Stomach (tissue), 9 donors: ENCODE measurements around the gene MEX3A. TPM values are rescaled to one million over a fixed set of nuclear protein-coding genes. Genes with fewer than 3 reads are reported as not detected.

ENCODE experiments used
- DNase-seq, 2 donors: peaks; one replicate each; pipeline versions ENCODE4 v3.0.0 to v3.0.0-alpha.2; 2013 to 2019
- H3K27ac ChIP-seq, 5 donors: fragments of 200-600 bp in 4 of 5; sonication (generic) in 4 of 5; one replicate each; pipeline ENCODE4 v1.5.1; 2013 to 2019; ENCODE audit warnings: mild to moderate bottlenecking in 1 of 5, moderate library complexity in 1 of 5
- H3K27me3 ChIP-seq, 3 donors: fragments of 200-600 bp; sonication (generic); one replicate each; pipeline ENCODE4 v1.5.1; 2017 to 2019; ENCODE audit warnings: mixed run types in 1 of 3
- H3K36me3 ChIP-seq, 4 donors: fragments of 200-600 bp; sonication (generic); 1 replicate in 3 of 4; 2 replicates in 1 of 4; pipeline ENCODE4 v1.5.1; 2016 to 2019
- H3K4me1 ChIP-seq, 4 donors: fragments of 200-600 bp; sonication (generic); one replicate each; pipeline ENCODE4 v1.5.1; 2016 to 2019
- H3K4me3 ChIP-seq, 4 donors: fragments of 200-600 bp; sonication (generic) in 3 of 4; one replicate each; pipeline ENCODE4 v1.5.1; 2016 to 2019; ENCODE audit warnings: mild to moderate bottlenecking in 1 of 4
- H3K9me3 ChIP-seq, 4 donors: fragments of 200-600 bp; sonication (generic); one replicate each; pipeline ENCODE4 v1.5.1; 2016 to 2019
- EP300 ChIP-seq: sonication (generic); formaldehyde crosslinking; IDR thresholded peaks from one replicate; pipeline ENCODE4 v1.6.1; 2017; ENCODE audit warnings: antibody characterized with exemption
- POLR2A ChIP-seq, 4 donors: fragments of 450-650 bp; IDR thresholded peaks; one replicate each; pipeline ENCODE4 v1.6.1; 2016; ENCODE audit warnings: antibody characterized with exemption in 4 of 4, control low read depth in 2 of 4, mild to moderate bottlenecking in 1 of 4, moderate library complexity in 1 of 4
- POLR2AphosphoS5 ChIP-seq, 3 donors: sonication (generic); formaldehyde crosslinking; IDR thresholded peaks; one replicate each; pipeline ENCODE4 v1.6.1; 2016; ENCODE audit warnings: antibody characterized with exemption in 3 of 3
- WGBS, 5 donors: extraction: QIAGEN DNeasy Blood & Tissue Kit in 3 of 5; methylation state at CpG; one replicate each; pipeline versions ENCODE4 v1.1.5 to v1.1.7; 2013 to 2018; 5-methylcytosine and 5-hydroxymethylcytosine counted together
- intact Hi-C: fragments of 100-400 bp; cut with DNase I; formaldehyde crosslinking; loops from one replicate; pipeline ENCODE4 v1.15.1; 2023; ENCODE audit warnings: low total_unique reads
- polyA plus RNA-seq, 3 donors: library from polyadenylated mRNA; stranded (reverse); fragments of 200-250 nt; gene quantifications; one replicate each; pipeline ENCODE4 v1.2.3, GENCODE V29; 2013
- total RNA-seq, 5 donors: library from RNA; depleted of rRNA; stranded (reverse); fragments of >200 nt; gene quantifications; one replicate each; pipeline versions ENCODE4 v1.1.0 to v1.2.3, GENCODE V29; 2014 to 2016
- TF ChIP-seq, protein P1 (sequence below), 7 experiments: fragments of 450-650 bp in 4 of 7; fragments of 200-600 bp in 3 of 7; sonication (generic) in 3 of 7; IDR thresholded peaks; one replicate each; pipeline ENCODE4 v1.5.1; 2016 to 2019; ENCODE audit warnings: antibody characterized with exemption in 7 of 7, control low read depth in 2 of 7, mild to moderate bottlenecking in 1 of 7
- donor health status: healthy with polysubstance abuse.
- donor health status: Bipolar disorder and iron deficiency.
- donor health status: healthy.

MEX3A gene
- total and polyA plus RNA-seq, 8 donors: 0.25 to 11.0 (median 1.5) TPM; not detected in 3

- DNase-seq: peak; percentile 86 to 97
- intact Hi-C loops: loop anchor here (5.0 kb wide), 1 partner anchor 33 kb away; no protein-coding TSS in a partner anchor
- Histone ChIP-seq H3K9me3 (no peaks in the 10 kb centered on the region), H3K27me3 (no peaks in the 10 kb centered on the region), H3K4me3 (peak overlapping the region in 2 of 4 donors; percentile 7), H3K36me3 (peaks cover 45 to 46% (median 46%) of the 10 kb centered on the region in 4 donors), H3K4me1 (peaks cover 58 to 74% (median 60%) of the 10 kb centered on the region in 4 donors), H3K27ac (peak overlapping the region; percentile 62 to 99 (median 93))
- 27 to 36% (median 34%) methylated on average over 7 of the region's 7 CpGs for WGBS, 5 donors
- TF ChIP-seq POLR2AphosphoS5 (IDR thresholded peaks at IDR 0.05) (peak; percentile 48 to 82 (median 53)), EP300 (no peak)
- TF ChIP-seq, protein P1, sequence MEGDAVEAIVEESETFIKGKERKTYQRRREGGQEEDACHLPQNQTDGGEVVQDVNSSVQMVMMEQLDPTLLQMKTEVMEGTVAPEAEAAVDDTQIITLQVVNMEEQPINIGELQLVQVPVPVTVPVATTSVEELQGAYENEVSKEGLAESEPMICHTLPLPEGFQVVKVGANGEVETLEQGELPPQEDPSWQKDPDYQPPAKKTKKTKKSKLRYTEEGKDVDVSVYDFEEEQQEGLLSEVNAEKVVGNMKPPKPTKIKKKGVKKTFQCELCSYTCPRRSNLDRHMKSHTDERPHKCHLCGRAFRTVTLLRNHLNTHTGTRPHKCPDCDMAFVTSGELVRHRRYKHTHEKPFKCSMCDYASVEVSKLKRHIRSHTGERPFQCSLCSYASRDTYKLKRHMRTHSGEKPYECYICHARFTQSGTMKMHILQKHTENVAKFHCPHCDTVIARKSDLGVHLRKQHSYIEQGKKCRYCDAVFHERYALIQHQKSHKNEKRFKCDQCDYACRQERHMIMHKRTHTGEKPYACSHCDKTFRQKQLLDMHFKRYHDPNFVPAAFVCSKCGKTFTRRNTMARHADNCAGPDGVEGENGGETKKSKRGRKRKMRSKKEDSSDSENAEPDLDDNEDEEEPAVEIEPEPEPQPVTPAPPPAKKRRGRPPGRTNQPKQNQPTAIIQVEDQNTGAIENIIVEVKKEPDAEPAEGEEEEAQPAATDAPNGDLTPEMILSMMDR (IDR thresholded peaks at IDR 0.05): peak in 6 of 7 experiments; percentile 65 to 99 (median 98)
Measured at GRCh38 chr1:156129687-156130577, 47.7 kb upstream of the MEX3A start.

DNA sequence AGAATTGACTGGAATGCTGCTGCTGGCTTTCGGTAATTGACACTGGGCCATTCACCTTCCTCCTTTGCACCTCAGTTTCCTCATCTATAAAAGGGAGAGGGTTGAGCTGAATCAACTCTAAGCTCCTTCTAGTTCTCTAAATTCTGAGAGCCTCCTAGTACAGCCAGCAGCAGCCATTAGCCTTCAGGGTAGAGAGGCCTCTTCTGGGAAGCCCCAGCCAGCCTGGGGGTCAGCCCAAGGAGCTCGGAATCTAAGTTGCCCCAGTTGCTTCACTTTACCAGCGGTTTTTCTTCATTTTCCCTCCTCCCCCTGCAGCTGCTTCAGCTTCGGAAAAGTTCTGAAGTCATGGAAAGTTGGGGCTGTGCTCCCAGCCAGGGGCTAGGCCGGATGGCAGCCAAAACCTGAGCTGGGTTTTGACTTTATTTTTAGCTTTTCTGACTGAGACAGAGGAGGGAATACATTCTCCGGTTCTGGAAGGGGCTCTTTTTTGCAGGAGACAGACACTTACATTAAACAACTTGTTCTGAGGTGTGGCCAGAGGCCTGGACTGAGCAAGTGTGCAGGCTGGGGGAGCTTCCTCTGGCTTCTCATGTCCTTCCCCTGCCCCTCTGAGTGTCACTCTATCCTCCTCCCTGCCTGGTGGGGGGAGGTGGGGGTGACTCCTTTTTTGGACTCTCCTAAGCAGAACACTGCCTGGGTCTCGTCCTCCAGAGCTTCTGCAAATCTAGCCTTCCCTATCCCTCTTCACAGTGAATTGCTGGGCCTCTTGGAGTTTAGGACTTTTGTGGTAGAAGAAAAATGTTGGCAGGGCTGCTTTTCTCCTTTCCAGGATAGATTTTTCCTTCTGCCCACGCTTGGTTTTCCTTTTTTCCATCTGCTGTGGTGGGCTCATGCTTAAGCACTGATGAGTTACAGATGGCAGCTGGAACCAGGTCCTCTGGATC, 46.7 kb upstream of the MEX3A start:
- TF ChIP-seq, protein P1 (IDR thresholded peaks at IDR 0.05): no peak
- TF ChIP-seq EP300 (peak; percentile 44), POLR2A (IDR thresholded peaks at IDR 0.05) (no peak), POLR2AphosphoS5 (IDR thresholded peaks at IDR 0.05) (peak in 2 of 3 donors; percentile 12 to 70)
- intact Hi-C loops: no loop called here
- Histone ChIP-seq H3K9me3 (no peaks in the 10 kb centered on the region), H3K27ac (peak overlapping the region; percentile 62 to 99 (median 93)), H3K27me3 (no peaks in the 10 kb centered on the region), H3K4me3 (peak overlapping the region in 3 of 4 donors; percentile 3 to 10 (median 7)), H3K4me1 (peaks cover 68 to 84% (median 70%) of the 10 kb centered on the region in 4 donors), H3K36me3 (peaks cover 35 to 36% (median 35%) of the 10 kb centered on the region in 4 donors)
- peak in 1 of 2 donors; percentile 93 for DNase-seq
- 20 to 33% (median 29%) methylated on average over 8 of the region's 8 CpGs for WGBS, 5 donors

DNA sequence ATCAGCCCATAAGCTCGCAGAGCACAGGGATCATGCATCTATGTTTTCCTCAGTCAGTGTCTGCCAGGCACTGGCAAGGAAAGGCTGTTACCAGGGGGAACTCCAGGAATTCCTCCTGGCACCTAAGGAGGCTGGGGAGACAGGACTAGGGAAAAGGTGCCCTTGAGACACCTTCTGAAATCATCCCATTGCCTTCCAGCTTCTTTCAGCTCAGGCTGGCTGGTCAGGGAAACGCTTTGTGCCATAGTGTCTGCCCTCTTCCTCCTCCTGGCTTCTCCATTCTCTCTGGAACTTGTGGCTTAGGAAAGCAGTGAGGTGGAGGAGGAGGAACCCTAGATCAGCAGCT, 46.0 kb upstream of the MEX3A start:
- Histone ChIP-seq H3K9me3 (no peaks in the 10 kb centered on the region), H3K4me3 (peak overlapping the region in 2 of 4 donors; percentile 3 to 7), H3K36me3 (peaks cover 29 to 30% (median 29%) of the 10 kb centered on the region in 4 donors), H3K4me1 (peaks cover 74 to 91% (median 76%) of the 10 kb centered on the region in 4 donors), H3K27me3 (no peaks in the 10 kb centered on the region), H3K27ac (peak overlapping the region; percentile 62 to 99 (median 93))
- TF ChIP-seq, protein P1 (IDR thresholded peaks at IDR 0.05): no peak
- TF ChIP-seq POLR2A (IDR thresholded peaks at IDR 0.05) (no peak), POLR2AphosphoS5 (IDR thresholded peaks at IDR 0.05) (no peak), EP300 (no peak)
- no peak for DNase-seq
- 28 to 50% (median 37%) methylated on average over 2 of the region's 2 CpGs for WGBS, 5 donors
- intact Hi-C loops: no loop called here
